ENCODE measurements around the gene COX7A2L.

- TF ChIP-seq CTCF (IDR thresholded peaks at IDR 0.05) (no peak), ZFX (IDR thresholded peaks at IDR 0.05; ENCODE audit: borderline replicate concordance) (no peak)
These were observed 53.8 kb downstream of the COX7A2L start for GRCh38 chr2:42307180-42307579.
